Activated T-cell treated with anti-CD3 and anti-CD28 coated beads for 48 hours (primary cell): ENCODE results near the gene OXT.
"Not testable (repeated sequence)": the region's sequence is repeated elsewhere in the genome, so short reads cannot be mapped to it uniquely, and the experiment has no call there.

Experiments used
- DNase-seq: peaks from one replicate; pipeline ENCODE4 v3.0.0-alpha.2; 2020; ENCODE audit warnings: low read depth

The OXT gene

GRCh38 chr20:3047486-3048419 is 23.7 kb upstream of the OXT start:
- DNase-seq = no peak

- DNase-seq = no peak
Measured at GRCh38 chr20:3051385-3052019, 19.9 kb upstream of the OXT start.

- DNase-seq = no peak
Measured at GRCh38 chr20:3059489-3059888, 11.9 kb upstream of the OXT start.

- not testable (repeated sequence) for DNase-seq
Measured at GRCh38 chr20:3064119-3064518, 7.3 kb upstream of the OXT start.

GRCh38 chr20:3067139-3068014 is 4.0 kb upstream of the OXT start:
- no peak for DNase-seq

GRCh38 chr20:3068075-3068474 is 3.3 kb upstream of the OXT start:
- no peak for DNase-seq

- no peak for DNase-seq
Measured at GRCh38 chr20:3068986-3069900, 2.2 kb upstream of the OXT start.

- DNase-seq = no peak
Measured at GRCh38 chr20:3070725-3071124, 695 bp upstream of the OXT start.

GRCh38 chr20:3071266-3071609 is 182 bp upstream of the OXT start:
- no peak for DNase-seq

GRCh38 chr20:3072530-3073250 is 1.3 kb downstream of the OXT start:
- no peak for DNase-seq

- not testable (repeated sequence) for DNase-seq
Measured at GRCh38 chr20:3073251-3073643, 1.8 kb downstream of the OXT start.

- DNase-seq = no peak
Measured at GRCh38 chr20:3074812-3075211, 3.4 kb downstream of the OXT start.

GRCh38 chr20:3075315-3075714 is 3.9 kb downstream of the OXT start:
- not testable (repeated sequence) for DNase-seq

- no peak for DNase-seq
Measured at GRCh38 chr20:3077618-3078134, 6.3 kb downstream of the OXT start.

GRCh38 chr20:3080939-3081388 is 9.5 kb downstream of the OXT start:
- DNase-seq = no peak

- no peak for DNase-seq
Measured at GRCh38 chr20:3081641-3082040, 10.2 kb downstream of the OXT start.

- DNase-seq = no peak
Measured at GRCh38 chr20:3082306-3082951, 11.0 kb downstream of the OXT start.

GRCh38 chr20:3082955-3083952 is 11.8 kb downstream of the OXT start:
- no peak for DNase-seq
